Fibroblast of skin of scalp (primary cell): ENCODE measurements around the gene PSMD6.

Experiments used
- DNase-seq: peaks from one replicate; pipeline ENCODE4 v3.0.0-alpha.2; 2013

Gene PSMD6

GRCh38 chr3:64008017-64008416, 15.3 kb downstream of the PSMD6 start:
- no peak for DNase-seq

GRCh38 chr3:64003589-64003988, 19.7 kb downstream of the PSMD6 start:
- DNase-seq: no peak

GRCh38 chr3:64002233-64002632, 21.1 kb downstream of the PSMD6 start:
- DNase-seq: no peak

GRCh38 chr3:64000453-64001055, 22.7 kb downstream of the PSMD6 start:
- DNase-seq: no peak

- DNase-seq: no peak
Measured at GRCh38 chr3:63998852-63999754, 24.2 kb downstream of the PSMD6 start.

GRCh38 chr3:63995086-63995485, 28.2 kb downstream of the PSMD6 start:
- DNase-seq: no peak

GRCh38 chr3:63993653-63994079, 29.6 kb downstream of the PSMD6 start:
- peak; percentile 83 for DNase-seq

GRCh38 chr3:63992516-63993209, 30.6 kb downstream of the PSMD6 start:
- DNase-seq: no peak

GRCh38 chr3:63991666-63992065, 31.6 kb downstream of the PSMD6 start:
- DNase-seq: no peak

GRCh38 chr3:63990733-63991132, 32.6 kb downstream of the PSMD6 start:
- no peak for DNase-seq

- DNase-seq: no peak
Measured at GRCh38 chr3:63990204-63990603, 33.1 kb downstream of the PSMD6 start.

GRCh38 chr3:63988943-63989342, 34.4 kb downstream of the PSMD6 start:
- DNase-seq: no peak

- no peak for DNase-seq
Measured at GRCh38 chr3:63986831-63987230, 36.5 kb downstream of the PSMD6 start.

- DNase-seq: no peak
Measured at GRCh38 chr3:63986146-63986545, 37.1 kb downstream of the PSMD6 start.

GRCh38 chr3:63984391-63984790, 38.9 kb downstream of the PSMD6 start:
- no peak for DNase-seq

- no peak for DNase-seq
Measured at GRCh38 chr3:63981980-63982379, 41.3 kb downstream of the PSMD6 start.

GRCh38 chr3:63980830-63981498, 42.3 kb downstream of the PSMD6 start:
- no peak for DNase-seq

- no peak for DNase-seq
Measured at GRCh38 chr3:63980019-63980418, 43.3 kb downstream of the PSMD6 start.

- peak; percentile 41 for DNase-seq
Measured at GRCh38 chr3:63979093-63979885, 44.0 kb downstream of the PSMD6 start.

GRCh38 chr3:63977893-63978292, 45.4 kb downstream of the PSMD6 start:
- no peak for DNase-seq

- no peak for DNase-seq
Measured at GRCh38 chr3:63976872-63977200, 46.5 kb downstream of the PSMD6 start.
